Globus pallidus (tissue), 1 donor: ENCODE data around the gene MAST1.
"Not testable (repeated sequence)": the region's sequence is repeated elsewhere in the genome, so short reads cannot be mapped to it uniquely, and the experiment has no call there.

ENCODE experiments used
- DNase-seq: peaks from one replicate; pipeline ENCODE4 v3.0.0-alpha.2; 2015; ENCODE audit warnings: low spot score

Gene MAST1

DNA sequence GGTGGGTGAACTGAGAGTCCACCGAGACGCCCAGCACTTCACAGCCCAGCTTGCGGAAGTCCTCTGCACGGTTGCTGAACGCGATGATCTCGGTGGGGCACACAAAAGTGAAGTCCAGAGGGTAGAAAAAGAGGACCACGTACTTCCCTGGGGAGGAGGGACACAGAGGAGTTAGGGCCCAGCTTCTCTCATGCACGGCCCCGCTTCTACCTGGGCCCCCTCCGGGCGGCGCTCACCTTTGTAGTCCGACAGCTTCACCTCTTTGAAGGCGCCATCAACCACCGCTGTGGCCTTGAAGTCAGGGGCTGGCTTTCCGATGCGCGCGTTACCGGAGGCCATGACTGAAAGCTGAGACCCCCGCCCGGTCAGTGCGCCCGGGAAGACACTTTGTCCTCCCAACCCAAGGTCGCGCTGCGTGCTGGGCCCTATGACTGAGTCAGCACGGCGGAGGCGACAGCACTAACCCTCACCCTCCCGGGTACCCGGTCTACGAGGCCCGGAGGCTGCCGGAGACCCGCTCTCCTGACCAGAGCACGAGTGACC lies 37.3 kb upstream of the MAST1 start:
- DNase-seq = no peak

DNA sequence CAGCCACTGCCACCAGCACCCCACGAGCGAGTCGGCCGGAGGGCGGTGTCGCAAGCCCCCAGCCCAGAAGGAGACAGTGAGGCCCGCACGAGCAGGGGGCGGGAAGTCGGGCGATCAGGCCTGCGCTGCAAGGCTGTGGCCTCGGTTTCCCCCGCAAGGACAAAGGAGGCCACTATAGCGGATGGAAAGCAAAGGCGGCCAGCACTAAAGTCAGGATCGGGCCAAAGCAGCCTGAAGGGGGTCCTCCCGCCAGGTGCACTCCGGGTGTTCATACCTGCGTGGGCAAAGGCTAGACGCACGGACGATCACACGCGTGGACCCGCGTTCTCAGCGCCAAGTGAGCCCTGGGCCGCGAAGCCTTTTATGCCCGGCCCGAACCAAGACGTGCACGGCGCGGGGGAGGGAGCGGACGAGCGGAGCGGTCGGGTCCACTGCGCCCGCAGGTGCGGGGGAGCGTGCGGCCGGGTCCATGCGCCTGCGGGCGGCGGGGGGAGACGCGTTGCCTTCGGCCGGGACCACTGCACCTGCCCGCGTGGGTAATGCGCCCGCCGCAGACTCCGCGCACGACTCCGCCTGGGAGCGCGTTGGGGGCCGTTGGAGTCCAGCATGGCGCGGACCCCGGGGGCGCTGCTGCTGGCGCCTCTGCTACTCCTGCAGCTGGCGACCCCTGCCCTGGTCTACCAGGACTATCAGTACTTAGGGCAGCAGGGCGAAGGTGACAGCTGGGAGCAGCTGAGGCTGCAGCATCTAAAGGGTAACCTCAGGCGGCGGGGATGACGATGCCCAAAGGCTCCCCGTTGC lies 36.6 kb upstream of the MAST1 start, which contains the start of the genes PRDX2 and THSD8:
Gene PRDX2 (minus strand): TSS at position 335 of the 801 bp plus-strand sequence. CDS start 539 bp downstream, outside the sequence.
Gene THSD8 (plus strand): TSS at position 604 of the 801 bp plus-strand sequence. CDS start 3 bp downstream, at position 607.
- DNase-seq = peak; percentile 73

DNA sequence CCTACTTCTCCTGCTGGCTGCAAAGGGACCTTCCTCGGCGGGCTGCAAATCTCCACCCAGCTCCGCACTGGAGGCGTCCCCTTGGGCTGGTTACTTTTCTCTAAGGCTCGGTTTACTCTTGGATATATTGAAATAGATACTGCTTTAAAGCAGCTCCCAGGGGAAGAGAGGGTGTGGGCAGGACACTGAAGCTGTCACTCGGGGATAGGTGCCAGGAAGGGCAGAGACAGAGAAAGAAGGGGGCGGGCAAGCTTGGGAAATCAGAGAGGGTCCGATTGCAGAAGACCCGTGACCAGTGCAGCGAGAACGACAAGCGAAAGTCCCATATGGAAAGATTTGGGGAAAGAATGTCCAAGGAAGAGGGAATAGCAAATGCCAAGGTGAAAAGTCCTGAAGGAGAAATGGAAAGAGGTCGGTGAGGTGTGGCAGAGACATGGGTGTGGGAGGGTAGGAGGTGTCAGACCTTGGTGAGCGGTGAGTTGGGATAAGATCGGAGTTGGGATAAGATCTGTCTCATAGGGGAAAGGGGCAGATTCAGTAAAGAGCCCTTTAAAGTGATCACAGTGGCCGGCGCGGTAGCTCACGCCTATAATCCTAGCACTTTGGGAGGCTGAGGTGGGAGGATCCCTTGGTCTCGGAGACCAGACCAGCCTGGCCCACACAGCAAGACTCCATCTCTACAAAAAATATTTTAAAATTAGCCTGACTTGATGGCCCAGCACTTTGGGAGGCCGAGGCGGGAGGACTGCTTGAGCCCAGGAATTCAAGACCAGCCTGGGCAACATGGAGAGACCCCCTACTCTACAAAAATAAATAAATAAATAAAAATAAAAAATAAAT lies 35.8 kb upstream of the MAST1 start:
- DNase-seq = peak; percentile 16

DNA sequence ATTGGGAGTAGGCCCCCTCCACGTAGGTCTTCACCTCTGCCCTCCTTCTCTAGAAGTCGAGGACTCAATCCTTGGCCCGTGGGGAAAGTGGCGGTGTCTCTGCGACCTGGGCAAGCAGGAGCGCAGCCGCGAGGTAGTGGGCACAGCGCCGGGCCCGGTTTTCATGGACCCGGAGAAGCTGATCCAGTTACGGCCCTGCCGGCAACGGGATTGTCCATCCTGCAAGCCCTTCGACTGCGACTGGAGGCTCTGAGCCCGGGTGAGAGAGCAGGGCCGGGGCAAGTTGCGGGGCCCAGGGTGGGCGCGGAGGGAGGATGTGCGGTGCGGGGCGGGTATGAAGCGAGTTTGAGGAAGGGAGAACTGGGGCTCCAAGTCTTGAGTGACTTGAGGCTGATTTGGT lies 34.3 kb upstream of the MAST1 start:
- DNase-seq = no peak

DNA sequence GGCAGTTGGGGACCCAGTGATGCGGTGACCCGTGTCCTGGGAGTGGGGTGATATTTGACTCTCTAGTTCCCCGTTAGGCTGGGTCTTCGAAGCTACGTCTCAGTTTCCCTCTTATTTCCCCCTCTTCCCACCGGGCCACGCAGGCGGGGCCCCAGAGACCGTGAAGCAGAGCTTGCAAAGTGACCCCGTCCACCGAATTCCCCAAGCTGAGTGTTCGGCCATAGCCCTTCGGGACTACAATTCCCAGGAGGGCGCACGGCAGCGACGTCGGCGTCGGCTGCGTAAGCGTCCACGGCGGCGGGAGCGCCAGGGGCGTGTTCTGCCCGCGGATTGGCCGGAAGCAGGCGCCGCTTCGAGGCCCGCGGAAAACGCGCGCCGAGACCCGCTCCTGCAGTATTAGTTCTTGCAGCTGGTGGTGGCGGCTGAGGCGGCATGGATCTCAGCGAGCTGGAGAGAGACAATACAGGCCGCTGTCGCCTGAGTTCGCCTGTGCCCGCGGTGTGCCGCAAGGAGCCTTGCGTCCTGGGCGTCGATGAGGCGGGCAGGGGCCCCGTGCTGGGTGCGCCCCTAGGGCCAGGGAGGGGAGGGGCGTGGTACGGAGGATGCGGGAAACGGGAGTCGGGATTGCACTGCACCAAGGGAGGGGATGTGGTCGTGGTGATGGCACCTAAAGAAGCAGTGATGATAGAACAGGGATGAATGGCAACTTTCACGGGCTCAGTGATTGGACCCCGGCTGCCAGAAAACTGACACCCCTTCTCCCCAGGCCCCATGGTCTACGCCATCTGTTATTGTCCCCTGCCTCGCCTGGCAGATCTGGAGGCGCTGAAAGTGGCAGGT lies 31.9 kb upstream of the MAST1 start, which contains the start of gene RNASEH2A:
Gene RNASEH2A (plus strand): TSS at position 343 of the 840 bp plus-strand sequence. CDS start 90 bp downstream, at position 433.
- DNase-seq = peak; percentile 85

DNA sequence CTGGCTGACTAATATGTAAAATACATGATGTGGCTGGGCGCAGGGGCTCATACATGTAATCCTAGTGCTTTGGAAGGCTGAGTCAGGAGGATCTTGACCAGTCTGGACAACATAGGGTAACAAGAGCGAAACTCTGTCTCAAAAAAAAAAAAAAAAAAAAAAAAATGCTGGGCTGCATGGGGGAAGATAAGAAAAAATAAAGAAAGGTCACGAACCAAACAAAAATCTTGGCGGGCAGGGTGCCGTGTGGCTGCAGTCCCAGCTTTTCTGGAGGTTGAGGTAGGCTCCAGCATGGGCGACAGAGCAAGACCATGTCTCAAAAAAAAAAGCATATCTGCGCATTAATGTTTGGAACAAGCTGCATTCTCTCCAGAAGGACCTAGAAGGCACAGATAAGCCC lies 23.2 kb upstream of the MAST1 start:
- DNase-seq = no peak

DNA sequence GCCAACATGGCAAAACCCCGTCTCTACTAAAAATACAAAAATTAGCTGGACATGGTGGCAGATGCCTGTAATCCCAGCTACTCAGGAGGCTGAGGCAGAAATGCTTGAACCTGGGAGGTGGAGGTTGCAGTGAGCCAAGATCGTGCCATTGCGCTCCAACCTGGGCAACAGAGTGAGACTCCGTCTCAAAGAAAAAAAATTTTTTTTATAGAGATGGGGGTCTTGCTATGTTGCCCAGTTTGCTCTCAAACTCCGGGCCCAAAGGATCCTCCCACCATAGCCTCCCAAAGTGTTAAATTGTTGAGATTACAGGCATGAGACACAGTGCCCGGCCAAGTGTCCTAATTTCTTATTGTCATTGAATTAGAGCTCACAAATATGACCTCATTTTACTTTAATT lies 21.1 kb upstream of the MAST1 start:
- DNase-seq = not testable (repeated sequence)

DNA sequence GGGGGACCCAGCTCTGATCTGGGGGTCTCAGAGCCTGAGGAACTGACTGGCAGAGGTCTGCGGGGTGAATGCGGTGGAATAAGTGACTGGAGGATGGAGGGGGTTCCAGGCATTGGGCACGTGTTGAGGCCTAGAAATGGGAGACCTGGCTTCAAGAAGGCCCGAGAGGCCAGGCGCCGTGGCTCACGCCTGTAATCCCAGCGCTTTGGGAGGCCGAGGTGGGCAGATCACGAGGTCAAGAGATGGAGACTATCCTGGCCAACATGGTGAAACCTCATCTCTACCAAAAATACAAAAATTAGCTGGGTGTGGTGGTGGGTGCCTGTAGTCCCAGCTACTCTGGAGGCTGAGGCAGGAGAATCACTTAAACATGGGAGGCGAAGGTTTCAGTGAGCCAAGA lies 20.5 kb upstream of the MAST1 start:
- DNase-seq = not testable (repeated sequence)

DNA sequence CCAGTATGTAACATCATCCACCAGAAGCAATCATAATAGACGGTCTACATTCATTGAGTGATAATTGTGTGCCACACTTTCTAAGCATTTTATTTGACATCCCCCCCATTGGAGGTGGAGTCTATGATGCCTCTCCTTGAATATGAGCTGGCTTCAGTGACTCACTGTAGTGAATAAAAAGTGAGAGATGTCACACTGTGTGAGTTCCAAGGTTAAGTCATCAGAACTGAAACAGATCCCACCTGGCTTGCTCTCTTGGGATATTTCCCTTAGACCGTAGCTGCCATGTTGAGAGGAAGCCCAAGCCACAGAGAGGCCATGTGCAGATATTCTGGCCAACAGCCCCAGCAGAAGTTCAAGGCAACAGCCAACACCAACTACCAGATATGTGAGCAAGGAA lies 16.6 kb upstream of the MAST1 start:
- no peak for DNase-seq

DNA sequence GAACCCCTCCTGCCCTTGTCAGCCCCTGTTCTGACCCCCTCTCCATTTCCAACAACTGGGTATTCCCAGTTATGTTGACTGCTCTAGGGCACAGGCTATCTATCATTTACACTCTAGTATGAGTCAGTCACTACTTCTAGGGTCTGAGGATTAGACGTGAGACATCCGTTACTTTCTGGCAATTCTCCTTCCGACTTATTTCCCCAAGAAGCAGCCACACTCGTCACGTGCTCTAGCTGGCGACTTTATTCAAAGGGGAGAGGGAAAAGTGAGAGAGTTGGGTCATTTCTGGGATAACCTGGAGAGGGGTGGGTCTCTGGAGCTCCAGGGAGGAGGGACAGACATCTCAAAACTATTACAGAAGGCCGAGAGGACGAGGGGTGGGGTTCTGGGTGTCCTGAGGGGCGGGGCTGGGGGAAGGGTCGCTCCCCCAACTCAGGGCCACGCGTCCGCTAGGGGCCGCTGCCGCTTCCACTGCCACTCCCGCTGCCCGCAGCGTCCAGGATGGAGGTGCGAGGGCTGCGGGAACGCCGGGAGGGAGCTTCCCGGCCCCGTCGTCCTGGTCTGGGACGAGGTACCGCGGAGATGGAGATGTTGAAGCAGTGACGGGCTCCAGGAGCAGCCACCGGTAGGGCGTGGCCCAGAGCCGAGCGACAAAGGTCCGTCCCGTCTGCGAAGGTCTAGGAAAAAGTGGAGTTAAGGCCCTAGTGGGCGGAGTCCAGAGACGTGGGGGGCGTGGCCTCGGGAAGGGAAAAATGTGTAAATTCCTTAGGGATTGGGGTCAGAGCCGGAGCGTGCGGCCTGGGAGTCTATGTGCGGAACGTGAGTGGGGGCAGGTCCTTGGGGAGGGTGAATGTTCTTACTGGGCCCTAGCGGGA lies 12.8 kb upstream of the MAST1 start:
- no peak for DNase-seq

DNA sequence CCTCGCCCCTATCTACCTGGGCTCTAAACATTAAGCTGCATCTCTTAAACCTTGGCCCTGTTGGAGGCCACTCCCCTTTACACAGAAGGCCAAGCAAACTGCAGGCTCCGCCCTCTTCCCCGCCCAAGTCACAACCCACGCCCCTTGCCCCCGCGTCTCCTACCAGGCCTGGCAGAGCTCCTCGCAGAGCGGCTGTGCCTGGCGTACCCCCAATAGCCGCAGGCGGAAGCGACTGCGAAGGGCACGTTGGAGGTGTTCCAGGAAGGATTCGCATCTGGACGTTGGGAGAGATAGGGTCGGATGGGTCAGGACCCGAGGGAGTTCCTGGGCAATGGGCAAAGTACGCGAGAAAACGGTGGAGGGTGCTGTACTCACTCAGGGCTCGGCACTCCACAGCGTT lies 9.8 kb upstream of the MAST1 start:
- no peak for DNase-seq

DNA sequence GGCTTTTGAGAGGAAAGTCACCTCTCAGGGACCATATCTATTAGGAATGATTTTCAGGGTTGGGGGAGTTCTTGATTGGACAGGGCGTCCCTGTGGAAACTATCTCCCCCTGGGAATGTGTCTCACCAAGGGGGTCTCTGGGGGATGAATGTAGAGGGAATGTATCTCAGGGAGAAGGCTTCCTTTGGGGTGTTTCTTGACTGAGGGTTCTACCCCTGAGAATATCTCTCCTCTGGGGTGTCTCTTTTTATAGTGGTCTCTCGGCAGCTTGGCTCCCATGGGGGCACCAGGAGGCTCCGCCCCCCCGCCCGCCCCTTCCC lies 4.9 kb upstream of the MAST1 start:
- no peak for DNase-seq

DNA sequence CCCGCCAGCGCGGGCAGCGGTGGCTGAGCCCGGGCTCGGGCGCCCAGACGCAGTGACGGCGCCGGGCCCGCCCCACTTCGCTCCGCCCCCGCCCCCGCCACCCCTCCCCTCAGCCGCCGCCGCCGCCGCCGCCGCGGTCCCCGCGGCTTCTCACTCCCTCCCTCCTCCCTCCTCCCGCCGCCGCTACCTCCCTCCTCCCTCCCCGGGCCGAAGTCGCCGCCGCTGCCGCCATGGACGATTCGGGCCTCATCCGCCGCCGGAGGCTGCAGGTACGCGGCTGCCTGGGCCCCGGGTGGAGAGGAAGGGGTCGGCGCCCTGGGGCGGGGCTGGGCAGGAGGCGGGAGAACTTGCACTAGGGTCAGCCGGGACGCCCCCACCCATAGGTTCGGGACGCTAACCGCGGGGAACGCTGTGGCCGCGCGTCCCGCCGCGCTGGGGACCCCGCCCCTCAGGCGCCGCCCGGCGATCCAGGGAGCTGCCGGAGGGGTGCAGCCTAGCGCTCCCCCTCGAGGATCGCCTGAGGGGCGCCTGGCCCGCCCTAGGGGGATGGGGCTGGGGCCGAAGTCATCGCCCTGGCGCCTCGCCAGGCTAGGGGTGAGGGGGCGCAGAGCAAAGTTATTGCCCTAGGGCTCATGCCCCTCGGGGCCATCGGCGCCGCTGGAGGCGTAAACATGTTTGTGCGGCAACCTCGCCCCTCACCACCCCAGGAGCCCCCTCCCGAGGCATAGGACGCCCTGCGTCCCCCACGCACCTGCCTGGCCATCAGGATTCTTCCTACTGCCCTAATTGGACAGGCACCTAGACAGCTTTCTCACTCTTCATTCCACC lies 4.4 kb upstream of the MAST1 start:
- no peak for DNase-seq

DNA sequence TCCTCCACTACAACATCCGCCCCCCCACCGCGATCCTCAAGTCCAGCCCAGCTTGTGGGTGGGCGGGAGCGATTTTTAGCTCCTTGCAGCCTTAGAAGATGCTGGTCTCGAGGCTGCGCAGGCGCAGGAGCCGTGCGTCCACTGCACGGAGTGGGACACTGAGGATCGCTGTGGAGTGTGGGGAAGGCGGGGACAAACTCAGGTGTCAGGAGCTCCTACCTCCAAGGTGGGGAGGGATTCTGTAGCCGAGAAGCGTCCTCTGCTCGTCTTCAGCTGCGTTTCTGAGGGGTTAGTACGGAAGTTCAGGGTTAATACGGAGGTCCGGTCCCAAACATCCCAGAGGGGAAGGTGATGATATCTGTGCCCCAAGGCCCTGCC lies 3.8 kb upstream of the MAST1 start, which contains the start of gene RTBDN:
Gene RTBDN (minus strand): TSS at position 14 of the 378 bp plus-strand sequence. CDS start 4,600 bp downstream, outside the sequence.
- no peak for DNase-seq

DNA sequence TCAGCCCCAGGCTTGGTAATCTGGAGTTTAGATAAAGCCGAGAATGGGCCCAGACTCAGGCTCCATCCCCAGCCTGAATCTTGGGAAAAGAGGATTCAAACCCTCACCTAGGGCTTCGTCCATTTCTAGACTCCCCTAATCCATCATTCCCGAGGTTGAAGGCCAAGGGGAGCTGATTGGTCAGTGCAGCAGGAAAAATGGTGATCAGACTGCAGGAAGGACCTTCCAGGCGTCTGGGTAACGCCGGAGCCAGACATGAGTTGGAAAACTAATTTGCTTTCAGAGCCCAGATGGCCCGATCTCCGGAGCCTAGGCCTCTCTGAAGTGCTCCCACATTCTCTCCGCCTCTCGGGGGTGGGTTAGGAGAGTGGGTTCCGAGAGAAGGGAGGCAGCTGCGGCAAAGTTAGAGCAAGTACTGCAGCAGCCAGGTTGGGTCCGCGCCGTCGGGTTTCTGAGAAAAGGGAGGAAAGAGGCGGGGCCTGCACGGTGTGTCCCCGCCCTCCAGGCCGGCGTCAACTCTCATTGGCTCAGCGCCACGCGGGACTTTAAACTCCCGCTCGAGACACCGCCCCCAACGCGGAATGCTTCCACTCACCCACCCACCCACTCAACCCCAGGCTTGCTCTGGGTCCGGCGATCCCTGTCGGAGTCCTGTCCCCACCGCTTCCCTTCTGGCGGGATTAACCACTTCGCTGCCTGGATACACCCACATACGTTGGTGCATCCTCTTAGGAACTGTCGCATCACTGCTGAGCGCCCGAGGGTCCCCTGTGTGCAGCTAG lies 3.1 kb upstream of the MAST1 start:
- no peak for DNase-seq

DNA sequence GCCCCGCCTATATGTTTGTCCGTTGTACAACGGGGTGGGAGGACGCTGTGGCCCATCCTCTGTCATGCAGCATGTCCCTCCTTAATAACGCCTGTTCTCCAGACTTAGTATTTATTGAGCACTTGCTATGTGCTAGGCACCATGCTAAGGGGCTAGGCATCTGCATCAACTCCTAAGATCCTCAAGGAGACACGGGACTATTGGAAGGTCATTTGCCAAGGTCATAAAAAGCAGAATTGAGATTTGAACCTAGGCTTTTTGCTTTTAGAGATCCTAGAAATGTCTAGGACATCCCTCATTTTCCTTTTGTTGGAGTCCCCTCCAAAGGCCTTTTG lies 1.8 kb upstream of the MAST1 start:
- DNase-seq = no peak

DNA sequence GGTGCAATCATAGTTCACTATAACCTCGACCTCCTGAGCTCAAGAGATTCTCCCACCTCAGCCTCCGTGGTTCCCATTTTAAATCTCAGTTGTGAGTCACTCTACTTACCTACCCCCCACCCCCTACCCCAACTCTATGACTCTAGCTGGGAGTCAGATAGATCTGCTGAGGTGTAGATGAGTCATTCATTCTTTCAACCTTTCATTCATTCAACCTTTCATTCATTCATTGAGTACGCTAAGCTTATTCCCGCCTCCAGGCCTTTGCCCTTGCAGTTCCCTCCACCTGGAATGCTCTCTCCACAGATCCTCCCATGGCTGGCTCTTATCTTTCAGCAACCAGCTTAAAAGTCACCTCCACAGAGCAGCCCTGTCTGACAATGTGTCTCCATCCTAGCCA lies 1.1 kb upstream of the MAST1 start:
- DNase-seq = no peak

DNA sequence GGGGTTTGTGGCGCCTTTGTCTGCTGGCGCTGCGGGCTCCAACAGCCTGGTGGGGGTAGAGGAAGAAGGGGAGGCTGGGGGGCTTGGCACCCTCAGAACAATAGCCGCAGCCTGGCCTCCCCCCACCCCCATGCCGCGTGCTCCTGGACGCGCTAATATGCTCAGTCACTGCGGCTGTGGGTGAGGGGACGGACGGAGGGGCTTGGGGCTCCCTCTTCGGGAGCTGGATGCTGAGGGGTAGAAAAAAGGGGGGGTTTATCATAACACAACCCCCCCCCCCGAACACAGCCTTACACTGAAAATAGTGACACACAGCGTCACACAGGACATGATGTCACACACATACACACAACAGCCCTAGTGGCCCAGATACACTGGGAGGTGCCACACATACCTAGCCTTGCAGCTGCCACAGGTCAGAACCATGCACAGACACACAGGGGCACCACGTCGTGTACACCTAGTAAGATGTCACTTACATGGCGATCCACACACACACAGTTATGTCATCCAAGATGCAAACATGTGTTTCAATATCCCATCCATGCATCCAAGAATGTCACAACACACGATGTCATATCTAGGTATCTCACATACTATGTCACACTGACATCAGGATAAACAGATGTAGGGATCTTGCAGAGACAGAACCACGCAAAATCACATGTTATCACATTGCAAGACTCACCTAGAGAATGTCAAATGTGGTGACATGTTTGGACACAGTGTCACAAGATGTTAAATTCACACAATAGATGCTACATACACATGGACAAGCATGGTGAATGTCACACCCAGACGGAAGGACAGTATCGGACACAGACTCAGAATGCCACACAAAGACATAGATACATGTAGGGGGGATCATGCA lies 806 bp downstream of the MAST1 start:
- no peak for DNase-seq
